Measurements from ENCODE around the gene SUGT1.

Gene SUGT1

DNA sequence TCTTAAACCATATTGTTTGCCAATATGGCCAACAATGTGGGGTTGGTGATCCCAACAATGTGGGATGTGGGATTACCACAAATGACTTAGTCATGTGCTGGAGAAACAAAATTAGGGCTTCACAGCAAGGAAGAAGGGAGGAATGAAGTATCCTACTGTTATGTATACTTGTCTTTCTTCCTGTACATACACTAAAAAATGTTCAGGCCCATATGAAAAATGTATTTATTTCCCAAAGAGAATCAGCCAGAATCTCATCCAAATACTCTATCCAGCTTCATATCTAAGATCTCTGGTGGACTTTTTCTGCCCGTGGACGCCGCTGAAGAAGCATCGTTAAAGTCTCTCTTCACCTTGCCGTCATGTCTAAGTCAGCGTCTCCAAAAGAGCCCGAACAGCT lies 10.5 kb upstream of the SUGT1 start, which contains the start of gene HNRNPA1L2:
HNRNPA1L2 (plus strand) TSS at position 301 of the 400 bp plus-strand sequence; CDS start at position 363, 62 bp downstream.
- no peak within 1 kb of the TSS for H2BK12ac ChIP-seq (ENCODE audit: low read length)
- no peak within 1 kb of the TSS for H3K4me2 ChIP-seq (ENCODE audit: low read length)
- H3K27ac ChIP-seq (ENCODE audit: low read depth, low read length) = no peak within 1 kb of the TSS
- no peaks in the 10 kb centered on the region for H3K27me3 ChIP-seq (ENCODE audit: insufficient read depth, low read length)
- H3K79me1 ChIP-seq (ENCODE audit: low read length) = no peaks in the 10 kb centered on the region
- no peak within 1 kb of the TSS for H3K9ac ChIP-seq (ENCODE audit: low read length)
- no peak within 1 kb of the TSS for H2BK120ac ChIP-seq (ENCODE audit: insufficient read depth, low read length, poor library complexity)
- no peak within 1 kb of the TSS for H3K4me3 ChIP-seq (ENCODE audit: low read depth, low read length)
- H3K36me3 ChIP-seq (ENCODE audit: control insufficient read depth in 1 of 2, insufficient read depth in 2 of 2, low read length in 2 of 2) = peaks cover 4 to 7% of the 10 kb centered on the region in 2 experiments
- H2BK5ac ChIP-seq (ENCODE audit: low read depth, low read length, poor library complexity) = no peak within 1 kb of the TSS
- H3K18ac ChIP-seq (ENCODE audit: low read length) = no peak within 1 kb of the TSS
- H3K79me2 ChIP-seq (ENCODE audit: control insufficient read depth, insufficient read depth, low read length, poor library complexity) = no peaks in the 10 kb centered on the region
- no peak within 1 kb of the TSS for H3K14ac ChIP-seq (ENCODE audit: low read length)
- no peak within 1 kb of the TSS for H2AK5ac ChIP-seq (ENCODE audit: low read length)
- no peak within 1 kb of the TSS for H3K23ac ChIP-seq (ENCODE audit: low read length)
- H4K12ac ChIP-seq (ENCODE audit: low read depth, low read length) = no peak within 1 kb of the TSS
- H4K8ac ChIP-seq (ENCODE audit: low read depth, low read length) = no peak within 1 kb of the TSS
- H3K4me1 ChIP-seq (ENCODE audit: control insufficient read depth in 1 of 2, insufficient read depth in 2 of 2, low read length in 2 of 2) = no peaks in the 10 kb centered on the region
- no peak within 1 kb of the TSS for H2AFZ ChIP-seq (ENCODE audit: insufficient read depth, low read length, poor library complexity)
- H4K91ac ChIP-seq (ENCODE audit: low read depth, low read length) = no peak within 1 kb of the TSS
- WGBS (ENCODE audit: extremely low coverage, insufficient coverage, insufficient read length) = no CpG with 5 or more reads among the region's 7 CpGs
- no peak for DNase-seq
- H3K9me3 ChIP-seq (ENCODE audit: insufficient read depth, low read depth, low read length) = no peaks in the 10 kb centered on the region
- no peak within 1 kb of the TSS for H3K4ac ChIP-seq (ENCODE audit: low read depth, low read length)

DNA sequence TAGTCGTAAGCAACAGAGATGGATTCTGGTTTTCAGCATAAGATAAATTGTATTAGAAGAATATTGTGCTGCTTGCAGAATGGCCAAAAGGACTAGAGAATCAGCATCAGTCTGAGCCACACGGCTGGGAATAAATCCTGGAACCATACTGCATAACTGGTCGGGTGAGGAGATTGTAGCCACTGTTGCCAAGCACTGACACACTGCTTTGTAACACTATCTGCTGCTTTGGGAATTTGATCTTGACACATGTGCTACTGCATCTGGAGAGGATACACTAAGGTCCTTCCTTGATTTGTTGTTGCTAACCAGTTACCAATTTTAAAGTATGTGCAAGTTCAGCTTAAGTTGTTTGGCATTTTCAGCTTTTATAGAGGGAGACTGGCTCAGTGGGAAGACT lies 8.5 kb upstream of the SUGT1 start:
- no peak overlapping the region for H3K9ac ChIP-seq (ENCODE audit: low read length)
- WGBS (ENCODE audit: extremely low coverage, insufficient coverage, insufficient read length) = no CpG with 5 or more reads among the region's 3 CpGs

DNA sequence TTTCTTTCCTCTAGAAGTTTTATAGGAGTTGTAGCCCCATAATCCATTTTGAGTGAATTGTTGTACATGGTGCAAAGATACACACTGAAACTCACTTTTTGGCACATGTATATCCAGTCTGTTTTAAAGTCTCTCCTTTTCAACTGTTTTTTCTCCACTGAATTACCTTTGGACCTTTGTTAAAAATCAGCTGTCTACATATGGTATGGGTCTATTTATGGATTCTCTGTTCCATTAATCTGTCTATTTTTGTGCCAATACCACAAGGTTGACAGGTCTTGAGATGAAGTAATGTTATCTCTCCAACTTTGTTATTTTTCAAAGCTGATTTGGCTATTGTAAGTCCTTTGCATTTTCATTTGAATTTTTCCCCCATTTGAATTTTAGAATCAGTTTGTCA lies 5.7 kb upstream of the SUGT1 start:
- H2BK12ac ChIP-seq (ENCODE audit: low read length) = no peak overlapping the region
- no peak overlapping the region for H3K4ac ChIP-seq (ENCODE audit: low read depth, low read length)
- H4K8ac ChIP-seq (ENCODE audit: low read depth, low read length) = no peak overlapping the region
- H3K27me3 ChIP-seq (ENCODE audit: insufficient read depth, low read length) = no peaks in the 10 kb centered on the region
- no peak overlapping the region for H3K4me2 ChIP-seq (ENCODE audit: low read length)
- H3K79me1 ChIP-seq (ENCODE audit: low read length) = peaks cover 2% of the 10 kb centered on the region
- H3K18ac ChIP-seq (ENCODE audit: low read length) = no peak overlapping the region
- H4K91ac ChIP-seq (ENCODE audit: low read depth, low read length) = no peak overlapping the region
- no peak overlapping the region for H3K23ac ChIP-seq (ENCODE audit: low read length)
- H3K36me3 ChIP-seq (ENCODE audit: control insufficient read depth in 1 of 2, insufficient read depth in 2 of 2, low read length in 2 of 2) = peaks cover 7 to 10% of the 10 kb centered on the region in 2 experiments
- no peak overlapping the region for H2AFZ ChIP-seq (ENCODE audit: insufficient read depth, low read length, poor library complexity)
- no peak overlapping the region for H2BK120ac ChIP-seq (ENCODE audit: insufficient read depth, low read length, poor library complexity)
- H3K9ac ChIP-seq (ENCODE audit: low read length) = no peak overlapping the region
- H3K4me1 ChIP-seq (ENCODE audit: control insufficient read depth in 1 of 2, insufficient read depth in 2 of 2, low read length in 2 of 2) = peaks cover 5% of the 10 kb centered on the region in 2 experiments
- no peaks in the 10 kb centered on the region for H3K9me3 ChIP-seq (ENCODE audit: insufficient read depth, low read depth, low read length)
- H2BK5ac ChIP-seq (ENCODE audit: low read depth, low read length, poor library complexity) = no peak overlapping the region
- peaks cover 3% of the 10 kb centered on the region for H3K79me2 ChIP-seq (ENCODE audit: control insufficient read depth, insufficient read depth, low read length, poor library complexity)
- H2AK5ac ChIP-seq (ENCODE audit: low read length) = no peak overlapping the region
- no peak overlapping the region for H3K14ac ChIP-seq (ENCODE audit: low read length)
- DNase-seq = no peak
- H4K12ac ChIP-seq (ENCODE audit: low read depth, low read length) = no peak overlapping the region
- H3K4me3 ChIP-seq (ENCODE audit: low read depth, low read length) = no peak overlapping the region
- no peak overlapping the region for H3K27ac ChIP-seq (ENCODE audit: low read depth, low read length)

More for the DNA sequence above, 8.5 kb upstream of the SUGT1 start:
- H3K14ac ChIP-seq (ENCODE audit: low read length) = no peak overlapping the region
- H3K4me3 ChIP-seq (ENCODE audit: low read depth, low read length) = no peak overlapping the region
- H3K23ac ChIP-seq (ENCODE audit: low read length) = no peak overlapping the region
- no peak overlapping the region for H3K4me2 ChIP-seq (ENCODE audit: low read length)
- no peak overlapping the region for H2AFZ ChIP-seq (ENCODE audit: insufficient read depth, low read length, poor library complexity)
- no peak overlapping the region for H4K91ac ChIP-seq (ENCODE audit: low read depth, low read length)
- H4K12ac ChIP-seq (ENCODE audit: low read depth, low read length) = no peak overlapping the region
- H3K27me3 ChIP-seq (ENCODE audit: insufficient read depth, low read length) = no peaks in the 10 kb centered on the region
- no peak overlapping the region for H3K4ac ChIP-seq (ENCODE audit: low read depth, low read length)
- no peaks in the 10 kb centered on the region for H3K79me1 ChIP-seq (ENCODE audit: low read length)
- no peak overlapping the region for H2BK120ac ChIP-seq (ENCODE audit: insufficient read depth, low read length, poor library complexity)
- H3K27ac ChIP-seq (ENCODE audit: low read depth, low read length) = no peak overlapping the region
- no peaks in the 10 kb centered on the region for H3K79me2 ChIP-seq (ENCODE audit: control insufficient read depth, insufficient read depth, low read length, poor library complexity)
- H3K18ac ChIP-seq (ENCODE audit: low read length) = no peak overlapping the region
- H2AK5ac ChIP-seq (ENCODE audit: low read length) = no peak overlapping the region
- H2BK5ac ChIP-seq (ENCODE audit: low read depth, low read length, poor library complexity) = no peak overlapping the region
- H3K4me1 ChIP-seq (ENCODE audit: control insufficient read depth in 1 of 2, insufficient read depth in 2 of 2, low read length in 2 of 2) = no peaks in the 10 kb centered on the region
- no peak overlapping the region for H2BK12ac ChIP-seq (ENCODE audit: low read length)
- H3K9me3 ChIP-seq (ENCODE audit: insufficient read depth, low read depth, low read length) = no peaks in the 10 kb centered on the region
- peaks cover 4 to 7% of the 10 kb centered on the region in 2 experiments for H3K36me3 ChIP-seq (ENCODE audit: control insufficient read depth in 1 of 2, insufficient read depth in 2 of 2, low read length in 2 of 2)
- no peak overlapping the region for H4K8ac ChIP-seq (ENCODE audit: low read depth, low read length)
- DNase-seq = peak in 1 of 2 donors; percentile 9

DNA sequence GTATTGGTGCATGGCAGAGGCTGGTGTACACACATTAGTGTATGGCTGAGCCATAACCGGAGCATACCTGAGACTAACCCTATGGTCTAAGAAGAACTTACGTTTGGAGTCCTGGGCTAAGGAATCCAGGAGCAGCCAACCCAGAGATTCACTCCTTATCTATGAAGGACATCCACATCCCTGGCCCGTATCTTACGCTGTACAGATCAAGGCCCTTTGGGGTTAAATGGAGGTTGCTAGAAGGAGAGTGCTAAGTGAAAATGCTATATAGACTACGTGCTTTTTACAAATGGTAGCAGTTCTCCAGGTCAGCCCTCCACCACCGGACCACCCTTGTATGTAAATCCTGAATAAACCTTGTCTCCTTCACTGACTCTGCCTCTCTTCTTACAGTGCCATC lies 1.9 kb upstream of the SUGT1 start:
- Histone ChIP-seq H4K91ac (ENCODE audit: low read depth, low read length) (no peak overlapping the region), H3K9me3 (ENCODE audit: insufficient read depth, low read depth, low read length) (no peaks in the 10 kb centered on the region), H2AFZ (ENCODE audit: insufficient read depth, low read length, poor library complexity) (no peak overlapping the region), H3K4ac (ENCODE audit: low read depth, low read length) (peak overlapping the region; percentile 34), H3K79me2 (ENCODE audit: control insufficient read depth, insufficient read depth, low read length, poor library complexity) (peaks cover 14% of the 10 kb centered on the region), H3K27me3 (ENCODE audit: insufficient read depth, low read length) (no peaks in the 10 kb centered on the region), H2BK120ac (ENCODE audit: insufficient read depth, low read length, poor library complexity) (no peak overlapping the region), H3K36me3 (ENCODE audit: control insufficient read depth in 1 of 2, insufficient read depth in 2 of 2, low read length in 2 of 2) (peaks cover 7 to 10% of the 10 kb centered on the region in 2 experiments), H4K12ac (ENCODE audit: low read depth, low read length) (no peak overlapping the region), H3K4me1 (ENCODE audit: control insufficient read depth in 1 of 2, insufficient read depth in 2 of 2, low read length in 2 of 2) (peaks cover 5% of the 10 kb centered on the region in 2 experiments), H3K18ac (ENCODE audit: low read length) (no peak overlapping the region), H3K23ac (ENCODE audit: low read length) (no peak overlapping the region), H3K4me3 (ENCODE audit: low read depth, low read length) (no peak overlapping the region), H2BK5ac (ENCODE audit: low read depth, low read length, poor library complexity) (no peak overlapping the region), H3K14ac (ENCODE audit: low read length) (no peak overlapping the region), H3K79me1 (ENCODE audit: low read length) (peaks cover 10% of the 10 kb centered on the region), H3K27ac (ENCODE audit: low read depth, low read length) (no peak overlapping the region), H4K8ac (ENCODE audit: low read depth, low read length) (no peak overlapping the region), H2AK5ac (ENCODE audit: low read length) (no peak overlapping the region), H3K9ac (ENCODE audit: low read length) (no peak overlapping the region), H3K4me2 (ENCODE audit: low read length) (peak overlapping the region; percentile 59), H2BK12ac (ENCODE audit: low read length) (no peak overlapping the region)
- DNase-seq = no peak
- WGBS (ENCODE audit: extremely low coverage, insufficient coverage, insufficient read length) = no CpG with 5 or more reads among the region's 6 CpGs

All from trophoblast cell (in vitro differentiated cells and primary cell).